ENCODE measurements around the gene ACTL10.

Gene ACTL10

GRCh38 chr20:33664762-33665144, 2.0 kb upstream of the ACTL10 start:
- no peak for DNase-seq

DNA sequence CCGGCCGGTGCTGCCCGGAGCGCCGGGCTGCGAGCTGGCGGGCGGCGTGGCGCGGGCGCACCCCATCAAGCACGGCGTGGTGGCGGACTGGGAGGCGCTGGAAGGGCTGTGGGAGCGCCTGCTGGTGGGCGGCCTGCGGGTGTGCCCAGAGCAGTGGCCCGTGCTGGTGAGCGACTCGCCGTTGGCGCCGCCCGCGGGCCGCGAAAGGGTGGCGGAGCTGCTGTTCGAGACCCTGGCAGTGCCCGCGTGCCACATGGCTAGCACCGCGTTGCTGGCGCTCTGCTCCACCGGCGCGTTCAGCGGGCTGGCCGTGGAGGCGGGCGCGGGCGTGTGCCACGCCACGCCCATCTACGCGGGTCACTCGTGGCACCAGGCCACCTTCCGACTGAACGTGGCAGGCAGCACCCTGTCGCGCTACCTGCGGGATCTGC, 517 bp downstream of the ACTL10 start:
- peak; percentile 44 for DNase-seq

DNA sequence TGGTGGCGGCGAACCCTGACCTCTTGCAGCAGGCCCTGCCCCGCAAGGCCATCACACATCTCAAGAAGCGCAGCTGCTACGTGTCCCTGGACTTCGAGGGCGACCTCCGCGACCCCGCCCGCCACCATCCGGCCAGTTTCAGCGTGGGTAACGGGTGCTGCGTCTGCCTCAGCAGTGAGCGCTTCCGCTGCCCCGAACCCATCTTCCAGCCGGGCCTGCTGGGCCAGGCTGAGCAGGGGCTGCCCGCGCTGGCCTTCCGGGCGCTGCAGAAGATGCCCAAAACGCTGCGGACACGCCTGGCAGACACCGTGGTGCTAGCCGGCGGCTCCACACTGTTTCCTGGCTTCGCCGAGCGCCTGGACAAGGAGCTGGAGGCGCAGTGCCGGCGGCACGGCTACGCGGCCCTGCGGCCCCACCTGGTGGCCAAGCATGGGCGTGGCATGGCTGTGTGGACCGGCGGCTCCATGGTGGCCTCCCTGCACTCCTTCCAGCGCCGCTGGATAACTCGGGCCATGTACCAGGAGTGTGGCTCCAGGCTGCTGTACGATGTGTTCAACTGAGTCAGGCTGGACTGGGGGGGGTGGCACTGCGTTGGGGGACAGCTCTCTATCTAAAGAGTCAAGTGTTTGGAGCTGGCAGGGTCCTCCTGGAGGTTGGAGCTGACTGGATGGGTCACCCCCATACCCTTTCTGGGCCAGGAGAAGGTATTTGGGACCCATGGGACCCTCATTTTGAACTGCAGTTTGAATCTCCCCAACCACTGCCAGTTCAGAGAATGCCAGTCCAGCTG, 1.1 kb downstream of the ACTL10 start:
- DNase-seq: peak; percentile 82

DNA sequence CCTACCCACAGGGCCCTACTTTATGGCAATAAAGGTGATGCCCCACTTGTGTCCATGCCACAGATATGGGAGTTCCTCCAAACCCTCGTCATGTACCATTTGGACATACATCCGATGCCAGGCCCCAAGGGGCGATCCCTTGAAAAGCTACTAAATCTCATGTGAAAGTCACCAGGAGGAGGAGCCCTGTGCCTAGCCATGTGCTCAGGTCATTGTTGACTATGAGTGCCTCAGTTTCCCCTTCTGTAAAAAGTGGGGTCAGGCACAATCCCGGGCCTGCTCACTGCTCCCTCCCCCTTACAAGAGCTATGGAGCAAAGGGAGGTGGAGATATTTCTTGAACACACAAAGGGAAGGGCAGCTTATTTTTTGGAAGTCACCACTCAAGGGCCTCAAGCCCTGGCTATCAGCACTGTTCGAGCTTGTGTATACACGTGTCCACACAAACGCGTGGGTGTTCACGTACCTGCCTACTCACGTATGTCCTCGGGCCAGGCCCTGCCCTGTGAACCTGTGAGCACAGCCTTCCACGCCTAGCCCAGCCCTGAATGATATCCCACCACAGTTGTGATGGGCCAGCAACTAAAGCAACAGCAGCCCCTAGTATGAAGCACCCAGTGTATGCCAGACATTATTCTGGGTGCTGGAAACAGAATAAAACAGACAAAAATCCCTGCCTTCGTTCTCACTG, 1.9 kb downstream of the ACTL10 start:
- DNase-seq: no peak

DNA sequence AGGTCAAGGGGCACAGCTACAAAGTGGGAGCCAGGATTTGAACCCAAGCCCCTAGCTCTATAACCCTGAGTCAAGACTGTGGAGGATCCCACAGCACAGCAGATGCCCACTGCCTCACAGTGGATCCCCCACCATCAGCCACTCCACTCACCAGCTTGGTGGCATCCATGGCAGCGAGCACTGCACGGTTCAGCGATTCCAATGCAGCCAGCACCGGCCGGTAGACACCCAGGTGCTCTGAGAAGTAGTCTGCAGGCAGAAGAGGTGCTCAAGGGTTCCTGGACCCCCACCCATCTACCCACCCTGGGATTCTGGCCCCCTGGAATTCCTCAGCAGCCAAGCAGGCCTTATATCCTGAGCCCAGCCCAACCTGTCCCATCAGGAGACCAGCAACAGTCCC, 2.5 kb downstream of the ACTL10 start:
- no peak for DNase-seq

GRCh38 chr20:33669873-33670640, 3.3 kb downstream of the ACTL10 start:
- DNase-seq: no peak

DNA sequence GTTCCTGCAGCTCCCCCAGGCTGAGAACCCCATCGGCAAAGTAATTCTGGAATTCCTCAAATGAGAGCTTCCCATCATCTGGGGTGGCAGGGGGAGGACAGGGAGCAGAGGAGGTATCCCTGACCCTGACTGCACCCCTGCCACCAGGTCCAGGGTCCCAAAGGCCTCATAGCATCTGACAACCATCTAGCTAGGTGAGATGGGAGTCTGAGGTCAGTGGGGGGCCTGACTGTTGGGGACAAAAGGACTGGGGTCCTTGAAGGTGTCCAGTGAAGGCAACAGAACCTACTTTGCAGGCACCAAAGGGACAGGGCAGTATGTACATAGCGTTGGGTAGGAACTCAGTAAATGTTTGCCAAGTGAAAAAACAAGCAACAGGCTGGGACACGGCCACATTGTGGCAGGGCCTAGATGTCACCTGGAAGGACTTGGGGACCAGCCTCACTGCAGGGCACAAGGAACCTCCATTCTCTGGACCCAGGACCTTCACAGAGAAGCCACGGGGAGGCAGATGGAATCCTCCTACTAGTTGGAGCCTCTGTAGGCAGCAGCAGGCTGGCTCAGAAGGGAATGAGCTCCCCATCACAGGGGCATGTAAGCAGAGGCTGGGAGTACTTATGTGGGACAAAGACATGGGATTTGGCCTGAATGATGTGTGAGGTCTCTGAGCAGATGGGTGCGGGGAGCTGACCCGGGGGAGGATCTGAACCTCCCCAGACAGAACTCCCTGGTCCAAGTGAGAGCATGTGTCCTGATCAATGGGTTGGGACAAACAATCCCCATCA, 4.2 kb downstream of the ACTL10 start:
- DNase-seq: no peak

DNA sequence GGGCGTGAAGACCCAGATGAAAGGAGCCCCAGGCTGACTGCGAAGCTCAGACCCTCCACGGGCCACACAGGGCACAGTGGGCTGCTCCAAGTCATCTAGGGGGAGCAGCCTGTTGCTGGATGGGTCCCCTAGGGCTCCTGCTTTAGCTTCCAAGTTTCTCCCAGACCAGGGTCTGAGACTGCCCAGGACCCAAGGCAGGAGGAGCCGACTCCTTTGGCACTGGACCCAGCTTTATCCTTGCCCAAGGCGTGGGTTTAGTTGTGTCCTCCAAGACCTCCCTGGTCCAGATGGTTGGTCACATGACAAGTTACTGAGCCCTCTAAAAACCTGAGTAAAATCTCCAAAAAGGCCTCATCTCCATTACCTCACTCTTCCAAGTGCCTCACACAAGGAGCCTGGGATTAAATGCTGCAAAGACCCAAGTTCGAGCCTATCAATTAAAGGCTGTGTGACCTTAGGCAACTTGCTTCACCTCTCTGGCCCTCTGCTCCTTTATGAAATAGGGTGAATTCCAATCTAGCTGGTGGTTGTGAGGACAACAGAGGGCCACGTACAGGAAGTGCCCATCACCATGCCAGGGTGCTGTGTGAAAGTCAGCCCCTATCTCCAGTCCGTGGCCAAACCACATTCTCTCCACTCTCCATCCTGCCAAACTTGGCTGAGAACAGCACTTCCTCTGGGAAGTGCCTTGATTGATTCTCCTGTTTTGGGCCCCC, 5.0 kb downstream of the ACTL10 start:
- DNase-seq: no peak

GRCh38 chr20:33672426-33673113, 5.8 kb downstream of the ACTL10 start:
- DNase-seq: no peak

DNA sequence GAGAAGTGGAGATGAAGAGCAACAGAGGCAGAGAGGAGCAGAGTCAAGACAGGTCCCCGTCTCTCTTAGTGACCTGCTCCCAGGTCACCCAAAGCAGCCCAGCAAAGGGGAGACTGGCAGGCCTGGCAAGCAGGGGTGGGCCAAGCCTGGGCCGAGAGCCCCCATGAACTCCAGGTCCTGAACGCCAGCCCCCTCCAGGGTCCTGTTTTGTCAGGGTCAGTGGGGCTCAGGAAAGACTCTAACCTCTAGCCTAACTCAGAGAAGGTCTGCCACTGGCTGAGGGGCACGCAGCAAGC, 6.3 kb downstream of the ACTL10 start:
- DNase-seq: no peak

- peak; percentile 15 for DNase-seq
These were observed 6.9 kb downstream of the ACTL10 start for GRCh38 chr20:33673410-33674293.

DNA sequence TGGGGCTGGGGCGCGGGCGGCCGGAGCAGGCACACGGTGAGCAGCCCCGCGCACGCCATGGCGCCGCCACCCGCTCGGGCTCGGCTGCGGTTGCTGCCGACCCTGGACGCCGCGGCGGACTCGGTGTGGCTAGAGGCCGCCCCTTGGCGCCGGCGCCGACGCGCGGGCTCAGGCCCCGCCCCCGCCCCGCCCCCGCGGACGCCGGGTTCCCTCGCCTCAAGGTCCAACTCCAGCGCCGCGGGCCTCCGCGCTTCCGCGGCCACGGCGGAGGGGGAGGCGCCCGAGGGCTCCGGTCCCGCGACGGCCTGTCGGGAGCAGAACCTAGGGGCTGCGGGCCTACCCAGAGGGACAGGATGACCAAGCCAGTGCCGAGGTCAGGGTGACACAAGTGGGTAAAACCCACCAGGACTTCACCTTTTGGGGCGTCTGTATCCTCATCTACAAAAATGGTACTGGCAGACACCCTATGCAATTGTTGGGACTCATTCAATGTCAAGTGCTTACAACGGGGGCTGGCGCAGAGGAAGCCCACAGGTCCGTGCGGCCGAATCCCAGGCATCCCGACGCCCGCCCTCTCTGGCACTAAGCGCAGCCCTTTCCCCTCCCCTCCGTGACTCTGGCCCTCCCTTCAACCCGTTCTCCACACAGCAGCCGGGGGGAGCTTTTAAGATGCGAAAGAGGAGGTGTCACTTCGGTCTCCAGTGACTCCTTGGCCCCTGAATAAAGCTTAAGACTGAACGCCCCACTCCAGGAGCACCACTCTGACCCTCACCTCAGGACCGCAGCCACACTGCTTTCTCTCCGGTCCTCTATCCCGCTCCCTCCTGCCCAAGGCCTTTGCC, 7.8 kb downstream of the ACTL10 start, which contains the start of gene NECAB3:
Gene NECAB3, minus strand, starts transcription at position 135 of the 842 bp plus-strand sequence. Its CDS starts 76 bp downstream, at position 59.
- peak; percentile 72 for DNase-seq

GRCh38 chr20:33675136-33675959, 8.6 kb downstream of the ACTL10 start:
- DNase-seq: no peak

DNA sequence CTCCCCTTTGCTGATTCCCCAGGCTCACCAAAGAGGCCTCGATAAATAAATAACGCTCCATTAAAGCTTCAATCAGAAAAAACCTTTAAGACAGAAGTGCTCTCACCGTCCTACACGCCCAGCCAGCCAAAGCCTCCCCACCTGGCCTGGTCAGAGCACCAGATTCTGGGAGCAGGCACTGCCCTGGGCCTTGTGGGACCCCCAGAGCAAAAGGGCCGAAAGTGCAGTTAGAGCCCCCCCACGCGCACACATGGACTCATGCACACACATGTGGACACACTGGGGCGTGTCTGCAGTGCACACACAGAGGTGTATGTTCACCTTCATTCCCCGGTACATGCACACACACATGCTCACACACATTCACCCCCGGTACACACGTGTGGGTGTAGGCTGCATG, 9.4 kb downstream of the ACTL10 start:
- DNase-seq: no peak

GRCh38 chr20:33676652-33677645, 10.2 kb downstream of the ACTL10 start:
- DNase-seq: no peak

- DNase-seq: no peak
These were observed 11.4 kb downstream of the ACTL10 start for GRCh38 chr20:33677991-33678702.

All from CD4-positive, alpha-beta T cell treated with Interleukin-12 subunit alpha and Interleukin-12 subunit beta, for 1 hour (primary cell).